Germinal center (tissue), 1 donor: ENCODE results near the gene TMEM132C.
"Not testable (repeated sequence)": the region's sequence is repeated elsewhere in the genome, so short reads cannot be mapped to it uniquely, and the experiment has no call there.

Experiments
- DNase-seq: peaks from one replicate; pipeline ENCODE4 v3.0.0; 2012; ENCODE audit warnings: mixed read lengths, low spot score

Gene TMEM132C

GRCh38 chr12:128483526-128484255, 216.7 kb downstream of the TMEM132C start:
- DNase-seq = no peak

DNA sequence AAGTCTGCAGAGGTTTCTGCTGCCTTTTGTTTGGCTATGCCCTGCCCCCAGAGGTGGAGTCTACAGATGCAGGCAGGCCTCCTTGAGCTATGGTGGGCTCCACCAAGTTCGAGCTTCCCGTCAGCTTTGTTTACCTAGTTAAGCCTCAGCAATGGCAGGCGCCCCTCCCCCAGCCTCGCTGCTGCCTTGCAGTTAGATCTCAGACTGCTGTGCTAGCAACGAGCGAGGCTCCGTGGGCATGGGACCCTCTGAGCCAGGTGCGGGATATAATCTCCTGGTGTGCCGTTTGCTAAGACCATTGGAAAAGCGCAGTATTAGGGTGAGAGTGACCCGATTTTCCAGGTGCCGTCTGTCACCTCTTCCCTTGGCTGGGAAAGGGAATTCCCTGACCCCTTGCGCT, 230.4 kb downstream of the TMEM132C start:
- not testable (repeated sequence) for DNase-seq

- no peak for DNase-seq
Measured at GRCh38 chr12:128507470-128507869, 240.5 kb downstream of the TMEM132C start.

DNA sequence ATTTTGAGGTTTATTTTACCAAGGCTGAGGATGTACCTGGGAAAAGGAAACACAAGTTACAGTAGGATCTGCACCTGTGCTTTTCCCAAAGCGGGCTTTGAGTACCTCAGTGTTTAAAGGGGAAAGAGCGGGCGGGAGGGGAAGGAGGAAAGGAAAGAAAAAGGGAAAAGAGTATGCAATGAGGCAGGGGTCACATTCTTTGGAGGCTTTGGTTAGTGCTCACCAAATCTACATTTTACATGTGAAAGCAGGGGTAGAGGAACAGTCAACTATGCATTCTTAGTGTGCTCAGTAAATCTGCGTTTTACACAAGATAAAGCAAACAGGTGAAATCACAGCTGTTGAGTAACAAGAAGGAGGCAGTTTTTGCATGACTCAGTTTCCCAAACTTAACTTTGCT, 242.2 kb downstream of the TMEM132C start:
- DNase-seq = no peak

DNA sequence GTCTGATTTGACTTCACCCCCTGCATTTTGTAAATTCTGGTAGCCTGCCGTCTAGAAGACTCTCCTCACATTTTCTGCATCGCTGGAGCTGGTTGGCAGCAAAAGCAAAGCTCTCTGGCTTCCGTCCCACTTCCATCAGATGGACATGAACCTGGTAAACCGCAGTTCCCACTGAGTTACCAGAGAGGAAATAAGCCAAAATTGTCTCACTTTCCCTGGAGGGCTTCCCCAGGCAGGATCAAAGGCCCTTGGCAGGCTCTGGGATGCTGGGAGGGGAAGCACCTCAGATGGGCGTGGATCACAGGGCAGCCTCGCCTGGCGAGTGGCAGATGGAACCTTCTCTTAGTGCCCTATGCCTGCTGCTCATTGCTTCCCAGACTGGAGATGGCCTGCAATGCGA, 243.5 kb downstream of the TMEM132C start:
- DNase-seq = no peak

- DNase-seq = no peak
Measured at GRCh38 chr12:128513331-128513730, 246.4 kb downstream of the TMEM132C start.

DNA sequence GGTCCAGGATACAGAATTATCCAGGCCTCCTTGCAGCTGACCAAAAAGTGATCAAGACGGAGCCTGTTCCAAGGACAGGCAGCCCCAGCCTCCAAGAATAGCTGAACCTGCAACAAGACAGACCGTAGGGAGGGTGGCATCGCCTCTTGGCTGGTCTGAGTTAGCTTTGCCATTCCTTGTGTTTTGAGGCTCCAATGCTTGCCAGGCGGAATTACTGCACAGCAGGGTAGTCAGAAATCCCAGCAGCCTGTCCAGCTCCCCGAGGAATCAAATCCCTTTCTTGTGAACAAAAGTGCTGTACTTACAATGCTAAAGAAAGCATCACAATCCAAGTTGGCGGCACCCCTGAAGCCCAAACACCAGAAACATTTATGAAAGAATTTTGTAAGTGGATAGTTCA, 246.9 kb downstream of the TMEM132C start:
- no peak for DNase-seq

- DNase-seq = no peak
Measured at GRCh38 chr12:128518644-128519043, 251.7 kb downstream of the TMEM132C start.

- no peak for DNase-seq
Measured at GRCh38 chr12:128519426-128519825, 252.5 kb downstream of the TMEM132C start.

DNA sequence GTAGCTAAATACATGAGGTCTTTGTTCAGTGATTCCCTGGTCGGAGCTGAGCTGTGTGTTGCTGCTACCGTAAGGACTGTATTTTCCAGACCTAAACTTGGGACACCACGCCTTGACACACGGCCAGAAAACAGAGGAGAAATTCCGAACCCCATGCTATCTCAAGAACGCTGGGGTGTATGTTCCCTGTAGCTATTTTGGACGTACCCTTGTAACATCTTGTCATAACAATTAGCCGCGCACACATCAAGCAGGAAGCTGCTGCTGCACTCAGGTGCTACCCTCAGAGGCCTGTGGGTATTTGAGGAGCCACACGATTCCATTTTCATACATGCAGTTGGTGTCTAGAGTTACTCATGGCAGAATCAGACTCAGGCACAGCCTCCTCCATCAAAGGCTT, 255.0 kb downstream of the TMEM132C start:
- DNase-seq = no peak

DNA sequence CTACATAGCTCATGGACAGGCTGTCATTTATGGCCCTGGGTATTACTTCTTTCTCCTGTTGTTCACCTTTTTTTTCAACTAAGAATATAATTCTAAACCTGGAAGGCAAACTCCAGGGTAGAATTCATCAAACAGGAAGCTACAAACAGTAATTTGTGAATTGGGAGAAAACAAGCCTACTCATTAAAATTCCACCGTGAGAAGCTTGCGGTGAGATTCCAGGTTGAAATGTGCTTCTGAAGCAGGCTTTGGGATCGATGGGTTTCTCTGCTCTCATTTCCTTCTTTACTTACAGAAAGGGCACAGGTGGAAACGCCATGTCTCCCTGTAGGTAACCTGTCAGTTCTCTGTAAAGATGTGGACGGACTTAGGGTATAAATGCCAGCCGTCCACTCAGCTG, 257.5 kb downstream of the TMEM132C start:
- DNase-seq = no peak

DNA sequence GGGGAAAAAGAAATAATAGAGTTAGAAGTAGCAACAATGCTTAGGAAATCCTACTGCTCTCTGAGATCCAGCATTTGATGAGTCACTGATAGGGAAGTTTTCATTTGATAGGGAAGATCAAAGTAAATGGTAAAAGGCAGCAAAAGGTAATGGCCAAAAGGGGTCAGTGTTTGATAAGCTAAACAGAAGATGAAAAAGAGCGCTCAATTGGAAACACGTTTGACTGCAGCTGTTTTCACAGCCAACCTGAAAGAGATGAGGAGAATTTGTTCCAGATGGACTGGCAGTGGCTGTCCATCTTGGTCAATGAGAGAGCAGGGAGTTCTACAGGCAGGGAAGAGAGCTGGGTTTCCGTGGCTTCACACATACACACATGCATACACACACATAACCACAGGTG, 264.2 kb downstream of the TMEM132C start:
- no peak for DNase-seq

DNA sequence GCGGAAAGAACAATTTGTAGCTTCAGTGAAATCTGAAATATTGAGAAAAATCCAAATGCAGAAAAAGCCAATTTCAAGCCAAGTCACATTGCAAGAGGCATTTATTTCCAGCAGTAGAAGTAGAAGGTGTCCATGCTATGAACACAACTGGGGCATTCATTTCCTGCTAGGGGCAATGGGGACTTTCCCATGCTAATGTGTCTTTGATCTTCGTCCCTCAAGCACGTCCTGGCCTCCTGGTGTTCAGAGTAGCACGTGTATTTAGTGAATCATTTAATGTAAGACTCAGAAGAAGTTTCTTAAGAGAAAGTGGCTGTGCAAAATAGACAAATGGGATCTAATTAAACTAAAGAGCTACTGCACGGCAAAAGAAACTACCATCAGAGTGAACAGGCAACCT, 267.9 kb downstream of the TMEM132C start:
- DNase-seq = no peak

- no peak for DNase-seq
Measured at GRCh38 chr12:128536810-128537209, 269.8 kb downstream of the TMEM132C start.

DNA sequence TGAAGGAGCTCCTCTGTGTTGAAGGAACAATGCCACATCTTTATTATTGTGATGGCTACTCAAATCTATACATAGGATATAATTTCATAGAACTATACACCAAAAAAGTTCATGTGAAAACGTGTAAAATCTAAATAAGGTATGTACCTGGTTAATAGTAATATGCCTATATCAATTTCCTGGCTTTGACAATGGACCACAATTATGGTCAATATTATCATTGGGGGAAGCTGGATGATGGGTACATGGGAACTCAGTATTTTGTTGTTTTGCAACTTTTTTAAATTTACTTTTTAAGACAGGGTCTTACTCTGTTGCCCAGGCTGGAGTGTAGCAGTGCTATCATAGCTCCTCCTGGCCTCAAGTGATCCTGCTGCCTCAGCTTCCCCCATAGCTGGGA, 270.7 kb downstream of the TMEM132C start:
- no peak for DNase-seq

DNA sequence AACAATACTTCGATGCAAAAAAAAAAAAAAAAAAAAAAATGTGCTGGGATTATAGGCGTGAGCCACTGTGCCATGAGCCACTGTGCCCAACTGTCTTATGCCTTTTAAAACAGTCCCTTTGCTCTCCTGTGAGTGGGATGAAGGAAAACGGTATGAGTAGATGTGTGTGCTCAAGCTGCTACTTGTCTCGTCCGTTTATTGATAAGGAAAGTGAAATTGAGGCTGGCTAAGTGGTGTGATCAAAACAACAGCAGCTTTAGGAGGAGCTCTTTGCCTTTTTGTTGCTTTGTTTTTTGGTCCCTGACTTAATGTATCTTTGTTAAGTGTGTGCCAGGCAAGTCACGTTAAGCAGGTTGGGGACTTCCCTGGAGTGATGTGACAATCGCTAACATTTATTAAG, 275.9 kb downstream of the TMEM132C start:
- DNase-seq = no peak

GRCh38 chr12:128543460-128543859, 276.5 kb downstream of the TMEM132C start:
- DNase-seq = no peak

- no peak for DNase-seq
Measured at GRCh38 chr12:128543971-128544370, 277.0 kb downstream of the TMEM132C start.

DNA sequence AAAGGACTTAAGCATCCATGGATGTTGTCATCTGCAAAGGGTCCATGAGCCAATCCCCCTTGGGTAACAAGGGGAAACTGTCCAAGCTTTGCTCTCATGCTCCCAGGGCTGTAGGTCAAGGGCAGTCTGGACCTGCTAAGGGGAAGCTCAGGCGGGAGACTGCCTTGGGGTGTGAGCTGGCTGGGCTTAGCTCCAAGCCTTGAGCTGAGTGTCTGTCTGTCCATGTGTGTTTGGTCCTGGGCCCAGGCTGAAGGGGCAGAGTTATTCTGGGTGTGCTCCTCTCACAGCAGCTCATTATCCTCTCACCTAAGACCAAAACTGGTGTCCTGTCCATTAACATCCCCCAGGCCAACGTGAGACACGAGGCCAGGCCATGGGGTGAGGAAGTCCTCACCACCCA, 282.0 kb downstream of the TMEM132C start:
- no peak for DNase-seq

DNA sequence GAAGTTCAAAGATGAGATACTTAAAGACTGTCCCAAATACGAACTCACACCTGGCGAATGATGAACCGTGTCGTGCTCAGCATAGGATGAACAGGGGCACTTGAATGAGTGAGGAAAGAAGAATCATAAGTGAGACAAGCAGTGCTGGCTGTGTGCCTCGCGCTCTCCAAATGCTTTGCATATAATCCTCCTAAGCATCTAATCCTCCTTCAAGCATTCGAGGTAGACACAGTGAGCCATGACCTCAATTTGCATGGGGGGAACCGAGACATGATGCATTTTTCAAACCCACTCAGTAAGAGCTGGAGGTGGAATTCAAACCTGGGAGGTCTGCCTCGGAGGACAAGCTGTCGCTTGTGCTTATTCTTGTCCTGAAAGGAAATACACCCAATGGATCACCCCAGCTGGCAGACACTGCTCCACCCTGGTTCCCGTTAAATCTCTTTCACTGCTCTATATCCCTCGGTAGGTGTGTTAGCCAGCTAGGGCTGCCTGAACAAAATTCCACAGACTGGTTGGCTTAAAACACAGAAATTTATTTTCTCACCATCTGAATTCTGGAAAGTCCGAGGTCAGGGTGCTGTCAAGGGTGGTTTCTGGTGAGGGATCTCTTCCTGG, 282.7 kb downstream of the TMEM132C start:
- DNase-seq = no peak

DNA sequence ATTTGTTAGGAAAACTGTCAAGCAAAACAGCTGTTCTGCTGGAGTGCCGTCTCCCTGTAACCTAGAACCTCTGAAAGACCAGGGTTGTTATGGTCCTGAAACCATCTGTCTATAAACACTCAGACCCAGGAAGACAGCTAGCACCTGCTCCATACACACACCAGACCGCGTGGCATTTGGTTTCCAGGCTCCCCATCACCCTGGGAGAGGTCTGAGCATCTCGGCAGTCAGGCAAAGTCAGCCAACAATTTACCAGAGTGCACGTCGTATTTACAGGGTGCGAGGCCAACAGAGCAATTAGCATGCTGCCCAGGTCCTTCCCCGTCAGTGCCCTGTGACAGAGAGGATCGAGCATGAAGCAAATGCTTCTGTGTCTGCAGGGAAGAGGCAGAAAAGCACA, 284.3 kb downstream of the TMEM132C start:
- DNase-seq = no peak

DNA sequence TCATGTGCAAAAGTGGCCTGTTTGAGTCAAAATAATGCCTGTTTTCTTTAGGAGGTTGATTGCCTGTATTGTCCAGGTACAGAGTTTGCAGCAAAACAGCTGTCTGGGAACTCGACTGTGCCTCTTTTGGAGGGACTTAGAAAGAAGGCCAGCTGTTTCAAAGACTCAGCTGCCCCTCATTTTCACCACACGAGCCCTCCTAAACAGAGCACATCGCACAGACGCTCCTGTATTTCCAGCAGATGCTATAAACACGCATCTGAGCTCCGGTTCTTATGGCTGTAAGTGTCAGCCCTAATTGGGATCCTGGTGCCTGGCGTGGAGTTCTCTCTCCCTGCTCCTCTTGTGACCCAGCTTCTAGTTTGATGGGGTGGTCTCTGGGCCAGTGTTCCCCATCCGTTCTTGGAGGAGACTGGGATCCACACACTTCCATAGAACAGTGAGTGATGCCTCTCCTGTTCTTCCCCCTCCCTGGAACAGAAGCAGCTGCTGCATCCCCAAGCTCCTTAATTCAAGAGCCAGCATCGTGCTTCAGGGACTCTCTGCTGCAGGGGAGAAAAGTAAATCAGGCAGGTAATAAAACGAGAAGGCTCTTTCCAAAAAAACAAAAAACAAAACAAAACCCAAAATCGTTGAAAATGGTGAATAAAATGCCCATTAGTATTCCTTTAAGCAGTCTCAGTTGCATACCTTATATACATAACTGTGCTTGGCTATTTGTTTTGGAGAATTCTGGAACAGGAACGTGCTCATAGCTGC, 287.8 kb downstream of the TMEM132C start:
- DNase-seq = no peak

- DNase-seq = no peak
Measured at GRCh38 chr12:128557231-128557630, 290.3 kb downstream of the TMEM132C start.
